Panc1 (cell line): ENCODE measurements around the gene INTS1. TPM values are rescaled to one million over a fixed set of nuclear protein-coding genes. Genes with fewer than 3 reads are reported as not detected.

Experiments
- ATAC-seq: fragments of 200-7000 bp; cut with Tn5 transposase; 2 replicates; pipeline ENCODE4 v1.9.1; 2020; ENCODE audit warnings: mild to moderate bottlenecking, moderate library complexity
- BruUV-seq: library from RNA; stranded (reverse); fragments of 400-500 nt; replicated peaks from 2 replicates; lab custom pipeline; 2021; lab: Mats Ljungman, UMichigan
- CTCF ChIA-PET: fragments of 300-600 bp; sonication (Branson Sonifier 250); formaldehyde crosslinking; loops from one replicate; lab custom pipeline; 2022; ENCODE audit warnings: antibody characterized with exemption; lab: Charles Lee
- POLR2A ChIA-PET: fragments of 300-600 bp; sonication (Branson Sonifier 250); formaldehyde crosslinking; loops from one replicate; lab custom pipeline; 2022; ENCODE audit warnings: antibody characterized with exemption; lab: Charles Lee
- DNase-seq: peaks from one replicate; pipeline ENCODE4 v3.0.0-alpha.2; 2010; ENCODE audit warnings: low read depth, low spot score
- H3K27ac ChIP-seq: 2 replicates; pipeline ENCODE4 v1.5.1; 2011; ENCODE audit warnings: mild to moderate bottlenecking, low read length, inconsistent platforms
- H3K27me3 ChIP-seq: fragments of 200-500 bp; sonication (Bioruptor generic); 2 replicates; pipeline ENCODE4 v1.6.0; 2014; ENCODE audit warnings: low read length, inconsistent platforms; ENCODE audit not compliant: control insufficient read depth, insufficient read depth
- H3K36me3 ChIP-seq: fragments of 200-500 bp; sonication (Bioruptor generic); 2 replicates; pipeline ENCODE4 v1.5.1; 2014; ENCODE audit warnings: inconsistent platforms, mild to moderate bottlenecking, low read length, moderate library complexity; ENCODE audit not compliant: control insufficient read depth, insufficient read depth
- H3K4me1 ChIP-seq: 2 replicates; pipeline ENCODE4 v1.5.1; 2011; ENCODE audit warnings: inconsistent platforms, mild to moderate bottlenecking, low read length, moderate library complexity; ENCODE audit not compliant: control insufficient read depth, insufficient read depth
- H3K4me3 ChIP-seq, 2 experiments: 2 replicates each; pipeline ENCODE4 v1.5.1; 2011 to 2012; ENCODE audit warnings: low read depth in 2 of 2, low read length in 2 of 2, mild to moderate bottlenecking in 2 of 2, inconsistent platforms in 1 of 2, moderate library complexity in 1 of 2
- H3K9me3 ChIP-seq: fragments of 200-500 bp; sonication (Bioruptor generic); 2 replicates; pipeline ENCODE4 v1.5.1; 2014; ENCODE audit warnings: low read depth, mild to moderate bottlenecking, inconsistent platforms, low read length, moderate library complexity; ENCODE audit not compliant: control insufficient read depth, insufficient read depth
- CTCF ChIP-seq: fragments of 450-650 bp; IDR thresholded peaks from 2 replicates; pipeline ENCODE4 v1.5.1; 2017; ENCODE audit warnings: mild to moderate bottlenecking
- POLR2AphosphoS5 ChIP-seq: IDR thresholded peaks from 2 replicates; pipeline ENCODE4 v1.6.1; 2012; ENCODE audit warnings: mild to moderate bottlenecking, low read depth, low read length, moderate library complexity
- REST ChIP-seq, 2 experiments: IDR thresholded peaks; 2 replicates each; pipeline ENCODE4 v1.6.1; 2011 to 2012; ENCODE audit warnings: low read depth in 2 of 2, control low read depth in 1 of 2, low read length in 1 of 2, mild to moderate bottlenecking in 1 of 2, moderate library complexity in 1 of 2; ENCODE audit not compliant: insufficient read depth in 1 of 2
- SIN3A ChIP-seq: IDR thresholded peaks from 2 replicates; pipeline ENCODE4 v1.6.1; 2012; ENCODE audit warnings: low read depth, mild to moderate bottlenecking, low read length, moderate library complexity, borderline replicate concordance; ENCODE audit not compliant: insufficient read depth
- TCF7L2 ChIP-seq: IDR thresholded peaks from 2 replicates; pipeline ENCODE4 v1.6.1; 2011; ENCODE audit warnings: mild to moderate bottlenecking, low read depth, low read length, inconsistent platforms
- in situ Hi-C: cut with HindIII; loops from 2 replicates; pipeline ENCODE4 v1.10.0; 2016; ENCODE audit warnings: low sequenced_read_pairs, low pct_unique_long_range_greater_than_20kb
- intact Hi-C: fragments of 100-400 bp; cut with micrococcal nuclease; formaldehyde crosslinking; loops from one replicate; pipeline ENCODE4 v1.10.0; 2022; ENCODE audit not compliant: unreplicated experiment
- total RNA-seq: library from RNA; stranded (reverse); gene quantifications from one replicate; pipeline ENCODE4 v1.2.1, GENCODE V29; 2021; ENCODE audit not compliant: unreplicated experiment

INTS1 gene
- total RNA-seq, 1 experiment from 2014 or later = 173 TPM

- no TSS peak for BruUV-seq
- peaks cover 91% of the 10 kb centered on the region for H3K4me1 ChIP-seq
- H3K9me3 ChIP-seq = no peaks in the 10 kb centered on the region
- DNase-seq (no peak), ATAC-seq (no peak)
- no peak overlapping the region for H3K4me3 ChIP-seq
- TF ChIP-seq TCF7L2 (no peak), CTCF (no peak), POLR2AphosphoS5 (no peak), REST (IDR thresholded peaks at IDR 0.05; ENCODE audit: insufficient read depth in 1 of 2, low read depth in 2 of 2, low read length in 1 of 2) (no peak), SIN3A (no peak)
- POLR2A ChIA-PET = no interaction called here
- CTCF ChIA-PET = no interaction called here
- no peaks in the 10 kb centered on the region for H3K36me3 ChIP-seq
- peak overlapping the region; percentile 81 for H3K27ac ChIP-seq
- in situ Hi-C loops = no loop called here
- no peaks in the 10 kb centered on the region for H3K27me3 ChIP-seq
- intact Hi-C loops = no loop called here
These were observed 53.2 kb downstream of the INTS1 start for GRCh38 chr7:1450987-1451386.

- ChIA-PET CTCF (no interaction called here), POLR2A (no interaction called here)
- peaks cover 89% of the 10 kb centered on the region for H3K4me1 ChIP-seq
- no peaks in the 10 kb centered on the region for H3K9me3 ChIP-seq
- DNase-seq (no peak), ATAC-seq (no peak)
- H3K4me3 ChIP-seq = no peak overlapping the region
- H3K36me3 ChIP-seq = no peaks in the 10 kb centered on the region; the same call in 1 of the 2 replicates
- H3K27ac ChIP-seq = peak overlapping the region; percentile 81
- intact Hi-C loops = no loop called here
- in situ Hi-C loops = no loop called here
- no peak for TF ChIP-seq TCF7L2
- TF ChIP-seq POLR2AphosphoS5 = no peak
- no peak for TF ChIP-seq REST (IDR thresholded peaks at IDR 0.05; ENCODE audit: insufficient read depth in 1 of 2, low read depth in 2 of 2, low read length in 1 of 2)
- no TSS peak for BruUV-seq
- H3K27me3 ChIP-seq = no peaks in the 10 kb centered on the region
These were observed 53.8 kb downstream of the INTS1 start for GRCh38 chr7:1450431-1450830.
